Renal cortex interstitium (tissue), 15 donors: ENCODE data around the gene HECTD3. TPM values are rescaled to one million over a fixed set of nuclear protein-coding genes. Genes with fewer than 3 reads are reported as not detected.
A peak's percentile ranks its signal among the peaks of the same experiment; 100 is the strongest.

Experiments
- DNase-seq, 11 donors: peaks; one replicate each; pipeline ENCODE4 v3.0.0-alpha.2; 2013; ENCODE audit warnings: low read depth in 9 of 11, low spot score in 4 of 11; ENCODE audit errors: extremely low read depth in 1 of 11
- long read RNA-seq, 16 experiments: transcript quantifications; one replicate each; lab custom pipeline, GENCODE V29; 2026
- polyA plus RNA-seq, 3 donors: library from polyadenylated mRNA; unstranded; fragments of 120-200 nt; gene quantifications; one replicate each; pipeline ENCODE4 v1.2.1, GENCODE V29; 2013; ENCODE audit not compliant: insufficient read length in 3 of 3

The HECTD3 gene
- 10 to 100 TPM; 32.2 to 35.2 (median 32.3) TPM for polyA plus RNA-seq
- long read RNA-seq, donor 1, partial matches to known transcripts: 0 of 1 reads
- long read RNA-seq, donor 1, other reads (novel, unspliced or antisense): 0 of 1 reads
- long read RNA-seq, donor 2, partial matches to known transcripts: 0 of 2 reads
- long read RNA-seq, donor 2, other reads (novel, unspliced or antisense): 0 of 2 reads
- long read RNA-seq, donor 3, transcript HECTD3-205 (6 exons, 2,385 nt): major isoform, 6 of 284 reads
- long read RNA-seq, donor 3, partial matches to known transcripts: 215 of 284 reads
- long read RNA-seq, donor 3, other reads (novel, unspliced or antisense): 60 of 284 reads
- long read RNA-seq, donor 4, partial matches to known transcripts: 10 of 17 reads
- long read RNA-seq, donor 4, other reads (novel, unspliced or antisense): 0 of 17 reads
- long read RNA-seq, donor 5: 0 reads
- long read RNA-seq, donor 6, partial matches to known transcripts: 0 of 2 reads
- long read RNA-seq, donor 6, other reads (novel, unspliced or antisense): 0 of 2 reads
- long read RNA-seq, donor 7, partial matches to known transcripts: 15 of 22 reads
- long read RNA-seq, donor 7, other reads (novel, unspliced or antisense): 0 of 22 reads
- long read RNA-seq, donor 8, transcript HECTD3-202 (21 exons, 3,610 nt): major isoform, 8 of 350 reads
- long read RNA-seq, donor 8, partial matches to known transcripts: 271 of 350 reads
- long read RNA-seq, donor 8, other reads (novel, unspliced or antisense): 67 of 350 reads
- long read RNA-seq, donor 9, partial matches to known transcripts: 5 of 9 reads
- long read RNA-seq, donor 9, other reads (novel, unspliced or antisense): 0 of 9 reads
- long read RNA-seq, donor 10, partial matches to known transcripts: 0 of 5 reads
- long read RNA-seq, donor 10, other reads (novel, unspliced or antisense): 0 of 5 reads
- long read RNA-seq, donor 11, partial matches to known transcripts: 90 of 139 reads
- long read RNA-seq, donor 11, other reads (novel, unspliced or antisense): 43 of 139 reads
- long read RNA-seq, donor 12, partial matches to known transcripts: 6 of 7 reads
- long read RNA-seq, donor 12, other reads (novel, unspliced or antisense): 0 of 7 reads
- long read RNA-seq, donor 13, partial matches to known transcripts: 249 of 331 reads
- long read RNA-seq, donor 13, other reads (novel, unspliced or antisense): 76 of 331 reads
- long read RNA-seq, donor 14, partial matches to known transcripts: 6 of 9 reads
- long read RNA-seq, donor 14, other reads (novel, unspliced or antisense): 0 of 9 reads
- long read RNA-seq, donor 15, partial matches to known transcripts: 0 of 1 reads
- long read RNA-seq, donor 15, other reads (novel, unspliced or antisense): 0 of 1 reads
- long read RNA-seq, donor 16, transcript HECTD3-202 (21 exons, 3,610 nt): major isoform, 9 of 52 reads
- long read RNA-seq, donor 16, partial matches to known transcripts: 40 of 52 reads
- long read RNA-seq, donor 16, other reads (novel, unspliced or antisense): 0 of 52 reads

DNA sequence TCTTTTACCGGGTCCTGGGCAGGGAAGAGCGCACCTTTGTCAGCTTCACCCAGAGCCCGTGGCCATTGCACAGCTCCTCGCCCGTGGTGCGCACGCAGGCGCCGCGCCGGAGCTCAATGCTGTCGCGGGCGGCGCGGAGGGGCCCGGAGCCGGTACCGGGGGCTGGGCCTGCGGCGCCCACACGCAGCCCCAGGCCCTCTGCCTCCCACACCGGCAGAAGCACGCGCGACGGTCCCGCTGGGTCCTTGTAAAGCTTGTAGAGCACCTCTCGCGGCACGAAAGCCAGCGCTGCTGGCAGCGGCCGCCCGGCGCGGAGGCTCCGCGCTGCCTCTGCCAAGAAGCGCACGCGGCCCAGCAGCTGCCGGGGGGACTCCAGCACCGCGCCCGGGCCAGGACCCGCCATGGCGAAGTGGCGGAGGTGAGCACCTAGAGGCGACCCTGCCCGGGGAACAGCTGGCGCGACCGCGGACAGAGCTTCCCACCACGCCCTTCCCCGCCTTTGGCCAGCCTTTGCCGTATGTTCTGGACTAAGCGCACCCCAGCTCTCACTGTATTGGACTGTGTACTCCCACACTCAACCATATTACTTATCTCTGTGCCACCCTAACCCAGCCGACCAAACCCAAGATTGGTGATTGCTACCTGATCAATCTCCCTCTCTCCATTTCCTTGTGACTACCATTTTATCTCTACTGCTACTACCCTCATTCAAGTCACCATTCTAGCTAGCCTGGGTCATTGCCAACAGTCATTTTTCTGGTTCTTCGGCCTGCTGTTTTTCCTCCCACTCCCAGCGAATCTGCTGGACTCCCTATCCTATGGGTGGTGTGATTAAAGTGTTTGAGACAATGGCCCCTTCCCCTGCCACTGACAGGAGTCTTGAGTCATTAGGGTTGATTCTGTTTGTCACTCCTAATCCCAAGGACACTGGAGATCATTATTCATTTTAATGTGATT, at the start of gene HECTD3:
TSS of gene HECTD3 (minus strand) at position 470 of the 957 bp plus-strand sequence. CDS start at position 403, 67 bp downstream.
- peak in 7 of 11 donors; percentile 48 to 72 (median 67) for DNase-seq

DNA sequence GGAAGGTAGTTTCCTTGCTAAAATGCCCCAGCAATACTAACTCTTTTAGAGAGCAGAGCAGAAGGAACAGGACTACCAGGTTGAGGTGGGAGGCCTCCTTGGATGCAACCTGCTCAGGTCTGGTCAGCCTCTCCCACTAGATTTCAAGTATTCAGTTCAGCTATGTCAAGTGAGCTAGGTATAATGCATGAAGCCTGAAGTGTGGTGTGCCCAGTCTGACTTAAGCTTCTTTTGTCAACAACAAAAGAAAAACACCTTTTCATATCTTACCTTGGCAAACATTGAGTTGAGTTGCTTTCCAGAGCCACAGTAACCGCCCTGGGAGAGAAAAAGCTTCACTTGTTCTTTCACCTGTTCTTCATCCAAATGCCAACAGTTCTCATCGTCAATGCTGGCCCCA, 48.7 kb upstream of the HECTD3 start:
- DNase-seq: no peak

DNA sequence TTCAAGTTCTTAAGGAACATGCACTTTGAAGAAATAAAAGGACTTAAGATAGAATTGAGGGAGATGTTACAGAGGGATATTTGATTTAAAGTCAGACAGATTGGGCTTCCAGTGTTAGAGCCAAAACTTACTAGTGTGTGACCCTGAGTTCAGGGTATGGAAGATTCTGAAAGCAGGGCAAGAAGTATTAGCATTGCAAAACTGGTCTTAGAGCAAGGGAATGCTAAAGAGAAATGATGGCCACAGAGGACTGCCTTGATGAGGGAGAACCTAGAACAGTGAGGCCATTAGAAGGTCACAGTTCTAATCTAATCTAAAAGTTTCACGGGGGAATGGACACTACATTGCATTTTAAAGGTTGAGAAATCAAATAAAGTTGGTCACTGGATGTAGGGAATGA, 46.4 kb upstream of the HECTD3 start:
- DNase-seq: no peak

DNA sequence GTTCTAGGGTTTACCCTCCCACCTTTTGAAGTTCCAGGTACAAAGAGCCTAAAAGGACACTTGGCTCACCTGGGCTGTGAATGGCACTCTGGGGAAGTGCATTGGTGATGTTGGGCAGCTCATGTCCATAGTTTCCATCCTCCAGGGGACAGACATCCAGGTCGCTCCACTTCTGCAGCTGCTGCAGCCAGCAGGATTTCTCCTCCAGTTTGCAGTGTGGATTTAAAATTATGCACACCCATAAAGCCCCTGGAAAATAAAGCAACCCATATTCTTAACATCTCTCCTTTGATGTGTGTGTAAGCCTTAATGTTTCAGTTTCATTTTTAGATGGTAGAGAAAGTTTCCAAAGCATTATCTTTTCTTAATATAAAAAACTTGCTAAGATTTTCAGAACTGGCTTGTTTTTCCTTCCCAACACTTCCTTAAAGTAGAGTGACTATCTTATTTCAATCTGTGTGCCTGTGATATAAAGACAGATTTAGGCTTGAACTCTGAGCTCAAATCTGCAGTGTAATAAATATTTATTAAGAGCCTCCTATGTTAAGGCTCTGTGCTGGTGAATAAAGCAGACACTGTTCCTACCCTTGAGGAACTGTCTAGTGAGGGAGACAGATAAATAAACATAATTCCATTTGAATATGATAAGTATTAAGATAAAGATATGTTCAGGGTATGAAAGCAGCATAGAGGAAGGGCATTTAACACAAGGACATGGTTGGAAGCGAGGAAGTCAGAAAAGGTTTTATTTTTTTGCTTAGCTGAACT, 40.1 kb upstream of the HECTD3 start:
- DNase-seq: no peak

DNA sequence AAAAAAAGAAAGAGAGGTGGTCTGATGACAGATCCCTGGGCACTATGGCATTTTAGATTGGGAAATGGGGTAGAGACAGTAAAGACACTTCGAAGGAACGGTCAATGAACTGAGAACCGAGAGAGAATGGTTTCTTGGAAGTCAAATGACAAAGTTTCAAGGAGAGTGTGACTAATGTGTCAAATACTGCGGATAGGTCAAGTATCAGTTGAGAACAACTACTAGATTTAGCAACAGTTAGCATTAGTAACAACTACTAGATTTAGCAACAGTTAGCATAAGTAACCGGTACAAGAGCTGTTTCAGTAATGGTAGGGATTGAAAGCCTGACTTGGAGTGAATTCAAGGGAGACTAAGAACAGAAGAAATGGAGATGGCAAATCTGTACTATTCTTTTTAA, 35.9 kb upstream of the HECTD3 start:
- DNase-seq: no peak

DNA sequence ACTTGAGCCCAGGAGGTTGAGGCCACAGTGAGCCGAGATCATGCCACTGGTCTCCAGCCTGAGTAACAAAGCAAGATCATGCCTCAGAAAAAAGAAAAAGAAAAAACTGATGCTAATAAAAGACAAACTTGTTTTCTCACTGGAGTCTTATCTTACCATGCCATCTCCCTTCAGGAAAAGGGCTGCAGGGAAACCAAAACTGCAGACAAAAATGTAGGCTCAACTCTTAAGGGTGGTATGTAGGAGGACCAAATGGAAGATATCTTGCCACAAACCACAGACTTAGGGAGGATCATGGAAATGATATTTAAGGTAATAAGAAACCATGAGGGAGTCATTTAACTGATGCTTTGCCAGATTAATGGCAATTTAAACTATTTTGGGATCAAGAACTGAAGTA, 33.8 kb upstream of the HECTD3 start:
- DNase-seq: no peak

DNA sequence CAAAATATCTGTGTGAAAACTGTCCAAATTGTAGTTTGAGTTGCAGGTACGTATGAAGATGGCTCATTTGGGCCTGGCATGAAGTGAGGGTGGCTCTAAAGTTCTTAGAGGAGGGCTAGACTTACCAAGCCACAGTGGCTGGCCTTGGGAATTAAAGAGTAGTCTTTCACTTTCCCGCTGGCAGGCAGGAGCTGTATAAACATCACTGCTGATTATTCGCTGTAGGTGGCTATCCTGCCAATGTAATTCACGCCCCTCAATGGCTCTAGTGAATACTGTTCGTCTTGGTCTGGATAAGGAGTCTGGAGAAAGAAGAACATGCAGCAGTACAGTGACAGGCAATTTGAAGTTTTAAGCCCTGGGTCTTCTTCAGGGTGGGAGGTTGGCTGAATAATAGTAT, 32.0 kb upstream of the HECTD3 start:
- DNase-seq: no peak

DNA sequence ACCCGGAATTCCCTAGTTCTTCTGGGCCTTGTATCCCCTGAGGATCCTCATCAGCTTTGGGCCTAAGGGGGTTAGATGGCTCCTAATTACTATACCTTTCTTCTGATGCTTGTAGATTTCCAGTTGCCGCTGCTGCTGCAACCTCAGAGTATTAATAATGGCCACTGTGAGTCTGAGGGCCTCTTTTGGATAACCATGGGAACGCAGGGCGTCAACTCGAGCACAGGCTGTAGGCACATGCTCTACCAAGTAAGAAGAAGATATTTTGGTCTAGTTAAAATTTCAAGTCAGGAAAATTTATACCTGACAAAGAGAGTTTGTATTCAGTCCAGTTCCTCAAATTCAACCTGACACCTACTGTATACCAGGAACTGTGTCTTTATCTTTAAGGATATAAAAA, 29.2 kb upstream of the HECTD3 start:
- no peak for DNase-seq

DNA sequence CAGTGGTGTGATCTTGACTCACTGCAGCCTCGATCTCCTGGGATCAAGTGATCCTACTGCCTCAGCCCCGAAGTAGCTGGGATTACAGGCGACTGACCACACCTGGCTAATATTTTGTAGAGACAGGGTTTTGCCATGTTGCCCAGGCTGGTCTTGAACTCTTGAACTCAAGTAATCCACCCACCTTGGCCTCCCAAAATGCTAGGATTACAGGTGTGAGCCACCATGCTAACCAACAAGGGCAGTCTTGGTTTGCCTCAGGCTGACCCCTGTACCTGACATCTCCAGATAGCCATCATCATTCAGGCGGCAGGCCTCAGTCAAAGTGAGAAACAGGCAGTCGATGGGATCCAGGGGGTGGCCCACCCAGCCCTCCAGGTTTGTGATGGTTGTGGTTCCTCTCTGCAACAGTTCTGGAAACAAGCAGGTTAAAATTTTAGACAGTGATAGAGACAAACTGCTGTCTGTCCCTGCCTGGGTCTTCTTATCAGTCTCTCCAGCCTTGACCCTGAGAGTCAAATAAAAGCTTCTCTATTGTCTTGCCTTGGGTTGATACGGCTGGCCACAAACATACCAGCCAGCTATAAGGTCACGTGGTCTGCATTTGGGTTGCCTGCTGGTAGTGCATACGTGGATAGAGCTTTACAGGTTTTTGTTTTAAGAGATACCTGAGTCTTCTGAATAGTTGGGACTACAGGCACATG, 27.7 kb upstream of the HECTD3 start:
- DNase-seq: no peak

DNA sequence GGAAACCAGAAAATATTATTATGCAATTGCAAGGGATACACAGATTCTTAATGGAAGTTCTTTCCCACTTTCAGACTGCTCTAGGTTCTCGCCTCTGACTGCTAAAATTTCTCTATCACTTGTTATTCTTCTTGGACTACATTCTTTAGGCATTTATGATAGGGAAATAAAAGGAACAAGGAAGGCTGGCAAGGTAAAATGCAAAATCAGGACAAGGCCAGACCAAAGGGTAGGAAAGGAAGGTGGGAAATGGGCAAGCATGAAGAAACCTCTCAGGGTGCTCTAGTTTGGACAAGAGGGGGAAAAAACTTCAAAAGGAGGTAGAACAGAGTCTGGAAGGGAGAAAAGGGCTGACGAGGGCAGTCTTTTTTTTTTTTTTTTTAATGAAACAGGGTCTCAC, 27.1 kb upstream of the HECTD3 start:
- DNase-seq: no peak

DNA sequence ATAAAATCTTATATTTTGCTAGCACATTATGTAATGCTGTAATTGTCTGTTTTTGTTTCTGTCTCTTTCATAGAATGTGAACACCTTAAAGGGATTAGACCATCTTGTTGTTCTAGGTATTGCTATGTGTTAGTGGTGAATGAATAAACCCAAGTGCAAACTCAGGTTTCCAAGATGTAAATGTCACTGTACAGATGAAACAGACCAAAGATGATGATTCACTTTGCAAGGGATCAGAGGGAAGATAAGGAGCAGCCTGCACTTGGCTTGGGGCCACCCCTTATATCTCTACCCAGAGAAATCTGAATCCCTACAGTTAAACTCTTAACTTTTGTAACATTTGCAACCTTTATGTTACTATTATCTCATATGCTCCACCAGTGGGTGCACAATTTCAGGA, 26.3 kb upstream of the HECTD3 start:
- no peak for DNase-seq

DNA sequence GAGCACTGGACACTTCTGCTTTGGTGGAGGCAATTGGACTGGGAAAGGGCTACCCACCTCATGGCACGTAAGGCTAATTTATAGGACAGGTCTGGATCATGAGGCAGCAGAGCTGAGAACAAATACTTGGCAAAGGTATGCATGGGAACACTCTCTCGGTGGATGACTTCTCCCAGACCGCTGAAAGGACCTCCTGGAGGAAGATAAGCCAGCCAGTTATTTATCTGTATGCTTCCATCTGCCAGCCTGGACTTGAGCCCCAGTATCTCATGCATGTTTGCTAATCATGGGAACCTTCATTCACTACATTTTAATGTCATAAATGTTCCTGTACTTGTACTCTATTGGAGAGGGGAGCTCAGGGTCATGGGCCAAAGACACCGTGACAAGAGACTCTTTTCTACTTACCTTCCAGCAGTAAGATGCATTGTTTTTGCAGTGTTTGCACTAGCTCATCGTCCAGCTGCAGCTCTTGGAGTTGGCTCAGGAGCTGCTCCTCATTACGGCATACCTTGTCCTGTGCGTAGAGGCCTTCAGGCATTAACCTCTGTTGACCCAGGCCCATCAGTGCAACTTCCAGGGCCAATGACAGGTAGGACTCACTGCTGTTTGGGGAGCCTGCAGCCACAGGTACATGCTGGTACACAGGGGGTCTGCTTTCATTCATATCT, 24.6 kb upstream of the HECTD3 start:
- no peak for DNase-seq

DNA sequence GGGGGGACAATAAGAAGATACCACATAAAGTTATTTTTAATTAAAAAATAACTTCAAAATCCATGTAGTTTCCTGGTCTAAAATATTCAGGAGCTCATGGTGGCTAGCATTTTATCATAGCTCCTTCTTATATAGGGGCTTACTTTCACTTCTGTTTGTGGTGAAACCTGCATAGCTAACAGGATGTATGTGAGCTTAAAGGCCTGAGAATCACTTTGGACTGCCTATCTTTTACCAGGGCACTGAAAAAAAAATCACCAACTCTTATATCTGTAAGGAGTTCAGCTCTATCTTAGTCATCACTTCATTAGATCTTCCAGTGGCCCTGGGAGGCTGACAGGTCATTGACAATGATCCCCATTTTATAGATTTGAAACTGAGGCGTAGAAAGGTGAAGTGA, 22.2 kb upstream of the HECTD3 start:
- no peak for DNase-seq

DNA sequence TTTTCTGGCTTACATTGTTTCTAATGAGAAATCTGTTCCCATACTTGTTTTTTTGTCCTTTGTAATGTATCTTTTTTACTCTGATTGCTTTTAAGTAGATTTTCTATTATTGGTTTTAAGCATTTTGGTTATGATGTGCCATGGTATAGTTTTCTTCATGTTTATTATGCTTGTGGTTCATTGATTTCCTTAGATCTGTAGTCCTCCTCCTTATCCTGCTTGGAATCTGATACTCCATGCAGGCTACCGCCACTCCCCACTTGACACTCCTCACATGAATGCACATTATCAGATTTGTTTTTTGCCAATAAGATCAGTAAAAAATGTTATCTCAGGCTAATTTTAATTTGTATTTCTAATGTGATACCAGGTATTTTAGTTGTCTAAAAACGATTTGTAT, 21.7 kb upstream of the HECTD3 start:
- DNase-seq: no peak

DNA sequence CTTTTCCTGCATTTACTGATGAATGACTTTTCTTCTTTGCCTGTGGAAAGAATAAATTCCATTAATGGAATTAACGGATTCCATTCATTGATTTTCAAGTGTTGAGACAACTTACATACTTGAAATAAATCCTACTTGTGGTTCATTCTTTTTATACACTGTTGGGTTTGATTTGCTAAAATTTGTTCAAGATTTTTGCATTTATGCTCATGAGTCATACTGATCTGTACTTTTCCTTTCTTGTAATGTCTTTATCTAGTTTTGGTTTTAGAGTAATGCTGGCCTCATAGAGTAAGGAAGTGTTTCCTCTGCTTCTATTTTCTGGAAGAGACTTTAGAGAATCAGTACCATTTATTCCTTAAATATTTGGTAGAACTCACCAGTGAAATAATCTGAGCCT, 15.3 kb upstream of the HECTD3 start:
- no peak for DNase-seq

DNA sequence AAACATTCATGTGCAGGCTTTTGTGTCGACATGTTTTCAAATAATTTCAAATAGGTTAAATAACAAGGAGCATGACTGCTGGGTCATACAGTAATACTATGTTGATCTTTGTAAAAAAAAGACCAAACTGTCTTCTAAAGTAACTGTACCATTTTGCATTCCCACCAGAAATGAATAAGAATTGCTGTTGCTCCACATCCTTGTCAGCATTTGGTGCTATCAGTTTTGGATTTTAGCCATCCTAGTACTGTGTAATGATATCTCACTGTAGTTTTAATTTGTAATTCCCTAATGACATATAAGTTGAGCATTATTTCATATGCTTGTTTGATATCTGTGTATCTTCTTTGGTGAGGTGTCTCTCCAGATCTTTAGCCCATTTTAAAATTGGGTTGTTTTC, 12.5 kb upstream of the HECTD3 start:
- no peak for DNase-seq
